Measurements from ENCODE around the gene TRAPPC8. TPM values are rescaled to one million over a fixed set of nuclear protein-coding genes. Genes with fewer than 3 reads are reported as not detected.
"Not testable (repeated sequence)": the region's sequence is repeated elsewhere in the genome, so short reads cannot be mapped to it uniquely, and the experiment has no call there.

Gene TRAPPC8
- total and polyA plus RNA-seq, 2 experiments from 2014 or later = 27.2 to 66.2 TPM

DNA sequence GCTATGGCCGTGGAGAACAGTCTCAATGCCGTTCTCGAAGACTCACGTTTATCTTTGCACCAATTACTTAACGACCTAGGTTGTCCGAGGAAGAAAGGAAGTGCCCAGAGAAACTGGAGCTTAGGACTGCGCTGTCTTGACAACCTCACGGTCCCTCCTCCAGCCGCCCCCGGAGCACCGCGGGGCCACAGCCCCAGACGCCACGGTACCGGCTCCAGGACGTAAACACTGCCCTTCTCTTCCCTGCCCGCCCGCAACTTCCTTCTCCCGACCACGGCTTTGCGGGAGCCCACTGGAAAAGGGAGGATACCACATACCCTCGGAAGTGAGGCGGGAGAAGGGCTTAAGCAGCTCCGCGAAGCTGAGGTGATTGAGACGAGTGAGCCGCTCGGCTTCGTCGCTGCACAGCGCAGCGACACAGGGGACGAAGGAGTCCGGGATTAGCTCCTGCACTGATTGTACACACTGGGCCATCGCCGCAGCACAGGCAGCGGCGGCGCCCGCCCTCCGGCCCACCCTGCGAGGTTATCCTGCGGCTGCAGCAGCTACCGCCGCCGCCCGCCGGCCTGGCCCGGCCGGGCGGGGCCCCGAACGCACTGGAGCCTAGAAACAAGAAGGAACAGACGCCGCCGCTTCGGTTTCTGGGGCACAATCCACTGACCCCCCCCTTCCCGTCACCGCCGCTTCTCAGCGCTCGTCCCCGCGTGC lies 483 bp downstream of the TRAPPC8 start:
- Histone ChIP-seq H3K4me1 (ENCODE audit: insufficient read depth) (peaks cover 29% of the 10 kb centered on the region), H3K36me3 (ENCODE audit: insufficient read depth) (no peaks in the 10 kb centered on the region), H3K27ac (ENCODE audit: low read depth) (peak overlapping the region; percentile 91), H3F3A (replicated peaks; ENCODE audit: low read depth) (no peaks in the 10 kb centered on the region; the same call in 1 of the 2 replicates), H2AFZ (peak overlapping the region; percentile 72; the same call in 1 of the 2 replicates), H3K4me2 (peak overlapping the region; percentile 93), H4K20me1 (replicated peaks; ENCODE audit: insufficient read depth) (peaks cover 11% of the 10 kb centered on the region; the same call in 1 of the 2 replicates), H3K79me2 (replicated peaks; ENCODE audit: insufficient read depth) (peaks cover 75% of the 10 kb centered on the region), H3K27me3 (ENCODE audit: insufficient read depth) (no peaks in the 10 kb centered on the region), H3K9me2 (ENCODE audit: insufficient read depth) (no peaks in the 10 kb centered on the region), H3K4me3 (peak overlapping the region; percentile 91)
- ATAC-seq (peak; percentile 39), DNase-seq (ENCODE audit: low spot score) (peak; percentile 52)
- H3K36me3 Mint-ChIP-seq (ENCODE audit: low read depth) = no peaks in the 10 kb centered on the region; the same call in 2 of the 3 replicates
- no peaks in the 10 kb centered on the region; the same call in 1 of the 3 replicates for H3K9me3 Mint-ChIP-seq
- H3K4me1 Mint-ChIP-seq = peaks cover 26% of the 10 kb centered on the region
- peak overlapping the region; percentile 100 for H3K4me3 Mint-ChIP-seq
- no peak for TF ChIP-seq NANOG (IDR thresholded peaks at IDR 0.05; ENCODE audit: borderline replicate concordance)
- peaks cover 2% of the 10 kb centered on the region for H3K27me3 Mint-ChIP-seq (ENCODE audit: insufficient read depth, low read depth, poor library complexity)
- peak overlapping the region; percentile 100 for H3K27ac Mint-ChIP-seq

DNA sequence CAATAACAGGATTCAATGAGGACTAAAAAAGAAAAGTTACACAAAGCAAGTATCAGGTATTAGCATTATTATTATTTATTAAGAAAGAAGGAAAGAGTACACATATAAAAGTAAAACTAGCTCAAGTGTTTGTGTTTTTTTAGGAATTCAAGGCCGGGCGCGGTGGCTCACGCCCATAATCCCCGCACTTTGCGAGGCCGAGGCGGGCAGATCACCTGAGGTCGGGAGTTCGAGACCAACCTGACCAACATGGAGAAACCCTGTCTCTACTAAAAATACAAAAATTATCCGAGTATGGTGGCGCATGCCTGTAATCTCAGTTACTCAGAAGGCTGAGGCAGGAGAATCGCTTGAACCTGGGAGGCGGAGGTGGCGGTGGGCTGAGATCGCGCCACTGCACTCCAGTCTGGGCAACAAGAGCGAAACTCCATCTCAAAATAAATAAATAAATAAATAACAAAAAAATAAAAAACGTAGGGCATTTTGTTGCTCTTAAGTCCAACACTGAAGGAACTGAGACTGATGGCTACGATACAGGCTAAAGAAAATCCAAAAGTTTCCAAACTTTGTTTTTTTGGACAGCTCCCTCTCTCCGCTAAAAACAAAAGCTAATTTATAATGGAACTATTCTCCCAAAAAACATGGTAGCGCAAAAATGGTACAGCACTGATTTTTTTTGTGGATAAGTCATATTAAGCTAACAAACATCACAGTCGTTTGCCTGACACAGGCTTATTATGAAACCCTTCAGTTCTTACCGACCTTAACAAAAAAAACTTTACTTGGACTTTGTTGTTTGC lies 1.7 kb downstream of the TRAPPC8 start:
- no peak overlapping the region for H3K27ac ChIP-seq (ENCODE audit: low read depth)
- Mint-ChIP-seq H3K27me3 (ENCODE audit: insufficient read depth, low read depth, poor library complexity) (peaks cover 2% of the 10 kb centered on the region), H3K9me3 (no peaks in the 10 kb centered on the region; the same call in 2 of the 3 replicates), H3K27ac (no peak overlapping the region), H3K4me3 (peak overlapping the region; percentile 100), H3K4me1 (peaks cover 20% of the 10 kb centered on the region), H3K36me3 (ENCODE audit: low read depth) (no peaks in the 10 kb centered on the region)
- H4K20me1 ChIP-seq (replicated peaks; ENCODE audit: insufficient read depth) = peaks cover 11% of the 10 kb centered on the region; the same call in 1 of the 2 replicates
- no peak overlapping the region for H2AFZ ChIP-seq
- DNase-seq (ENCODE audit: low spot score) (no peak), ATAC-seq (no peak)
- peaks cover 2% of the 10 kb centered on the region; the same call in 1 of the 2 replicates for H3K36me3 ChIP-seq (ENCODE audit: insufficient read depth)
- peaks cover 28% of the 10 kb centered on the region for H3K4me1 ChIP-seq (ENCODE audit: insufficient read depth)
- H3K4me2 ChIP-seq = peak overlapping the region; percentile 93
- H3K9me2 ChIP-seq (ENCODE audit: insufficient read depth) = no peaks in the 10 kb centered on the region
- H3K27me3 ChIP-seq (ENCODE audit: insufficient read depth) = no peaks in the 10 kb centered on the region
- TF ChIP-seq JUNB (IDR thresholded peaks at IDR 0.05; ENCODE audit: unreplicated experiment) (no peak), POLR2AphosphoS5 (IDR thresholded peaks at IDR 0.05; ENCODE audit: low read depth) (no peak), NANOG (IDR thresholded peaks at IDR 0.05; ENCODE audit: borderline replicate concordance) (no peak), REST (IDR thresholded peaks at IDR 0.05; ENCODE audit: unreplicated experiment) (no peak), STAT1 (IDR thresholded peaks at IDR 0.05; ENCODE audit: unreplicated experiment) (no peak), EZH2 (IDR thresholded peaks at IDR 0.05; ENCODE audit: low read depth, unreplicated experiment) (no peak)
- TF ChIP-seq, protein P1, sequence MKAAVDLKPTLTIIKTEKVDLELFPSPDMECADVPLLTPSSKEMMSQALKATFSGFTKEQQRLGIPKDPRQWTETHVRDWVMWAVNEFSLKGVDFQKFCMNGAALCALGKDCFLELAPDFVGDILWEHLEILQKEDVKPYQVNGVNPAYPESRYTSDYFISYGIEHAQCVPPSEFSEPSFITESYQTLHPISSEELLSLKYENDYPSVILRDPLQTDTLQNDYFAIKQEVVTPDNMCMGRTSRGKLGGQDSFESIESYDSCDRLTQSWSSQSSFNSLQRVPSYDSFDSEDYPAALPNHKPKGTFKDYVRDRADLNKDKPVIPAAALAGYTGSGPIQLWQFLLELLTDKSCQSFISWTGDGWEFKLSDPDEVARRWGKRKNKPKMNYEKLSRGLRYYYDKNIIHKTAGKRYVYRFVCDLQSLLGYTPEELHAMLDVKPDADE (IDR thresholded peaks at IDR 0.05) = no peak
- H3K4me3 ChIP-seq = peak overlapping the region; percentile 91
- H3K79me2 ChIP-seq (replicated peaks; ENCODE audit: insufficient read depth) = peaks cover 87% of the 10 kb centered on the region
- H3F3A ChIP-seq (replicated peaks; ENCODE audit: low read depth) = no peaks in the 10 kb centered on the region; the same call in 1 of the 2 replicates

DNA sequence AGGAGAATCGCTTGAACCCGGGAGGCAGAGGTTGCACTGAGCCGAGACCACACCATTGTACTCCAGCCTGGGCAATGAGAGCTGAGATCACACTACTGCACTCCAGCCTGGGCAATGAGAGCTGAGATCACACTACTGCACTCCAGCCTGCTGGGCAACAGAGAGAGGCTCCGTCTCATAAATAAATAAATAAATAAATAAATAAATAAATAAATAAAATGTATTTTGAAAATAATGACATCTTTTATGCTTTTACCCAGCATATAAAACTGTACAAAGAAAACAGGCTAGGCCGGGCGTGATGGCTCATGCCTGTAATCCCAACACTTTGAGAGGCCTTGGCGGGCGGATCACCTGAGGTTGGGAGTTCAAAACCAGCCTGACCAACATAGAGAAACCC lies 8.2 kb downstream of the TRAPPC8 start:
- ATAC-seq; H3K4me3 ChIP-seq; H3K36me3 Mint-ChIP-seq (ENCODE audit: low read depth); H3K27me3 Mint-ChIP-seq (ENCODE audit: insufficient read depth, low read depth, poor library complexity); H3K4me2 ChIP-seq; H3K9me2 ChIP-seq (ENCODE audit: insufficient read depth); H3F3A ChIP-seq (replicated peaks; ENCODE audit: low read depth); H3K4me1 ChIP-seq (ENCODE audit: insufficient read depth); H3K4me3 Mint-ChIP-seq; H3K9me3 Mint-ChIP-seq; DNase-seq (ENCODE audit: low spot score); H3K4me1 Mint-ChIP-seq; H2AFZ ChIP-seq; H3K27ac Mint-ChIP-seq; H3K27ac ChIP-seq (ENCODE audit: low read depth); H3K27me3 ChIP-seq (ENCODE audit: insufficient read depth): not testable (repeated sequence)
- Histone ChIP-seq H4K20me1 (replicated peaks; ENCODE audit: insufficient read depth) (peaks cover 11% of the 10 kb centered on the region; the same call in 1 of the 2 replicates), H3K36me3 (ENCODE audit: insufficient read depth) (peaks cover 20% of the 10 kb centered on the region; the same call in 1 of the 2 replicates), H3K79me2 (replicated peaks; ENCODE audit: insufficient read depth) (peaks cover 96% of the 10 kb centered on the region)
